GM19240 (cell line): ENCODE data around the gene ABCA5.
A peak's percentile ranks its signal among the peaks of the same experiment; 100 is the strongest.

ENCODE experiments used
- DNase-seq: peaks from one replicate; pipeline ENCODE4 v3.0.0; 2011; ENCODE audit warnings: low spot score; ENCODE audit not compliant: insufficient read length

Gene ABCA5

GRCh38 chr17:69268543-69269014, 58.4 kb downstream of the ABCA5 start:
- DNase-seq = no peak

- no peak for DNase-seq
Observed at GRCh38 chr17:69267219-69267618, 59.7 kb downstream of the ABCA5 start.

- no peak for DNase-seq
Observed at GRCh38 chr17:69265873-69266272, 61.1 kb downstream of the ABCA5 start.

- no peak for DNase-seq
Observed at GRCh38 chr17:69254187-69254586, 72.7 kb downstream of the ABCA5 start.

- DNase-seq = no peak
Observed at GRCh38 chr17:69250641-69251040, 76.3 kb downstream of the ABCA5 start.

- DNase-seq = no peak
Observed at GRCh38 chr17:69246726-69247375, 80.1 kb downstream of the ABCA5 start.

GRCh38 chr17:69246202-69246601, 80.7 kb downstream of the ABCA5 start:
- DNase-seq = no peak

GRCh38 chr17:69245617-69246016, 81.3 kb downstream of the ABCA5 start:
- DNase-seq = no peak

- no peak for DNase-seq
Observed at GRCh38 chr17:69239611-69240600, 87.0 kb downstream of the ABCA5 start.

GRCh38 chr17:69236946-69237345, 90.0 kb downstream of the ABCA5 start:
- DNase-seq = no peak

- DNase-seq = no peak
Observed at GRCh38 chr17:69236464-69236863, 90.5 kb downstream of the ABCA5 start.

GRCh38 chr17:69235338-69236058, 91.4 kb downstream of the ABCA5 start:
- peak; percentile 26 for DNase-seq

- DNase-seq = no peak
Observed at GRCh38 chr17:69232650-69233049, 94.3 kb downstream of the ABCA5 start.

- no peak for DNase-seq
Observed at GRCh38 chr17:69231521-69231920, 95.4 kb downstream of the ABCA5 start.

GRCh38 chr17:69230939-69231338, 96.0 kb downstream of the ABCA5 start:
- no peak for DNase-seq

- no peak for DNase-seq
Observed at GRCh38 chr17:69228576-69228975, 98.4 kb downstream of the ABCA5 start, which contains the start of gene ABCA10. Gene ABCA10 (minus strand): TSS chr17:69228824. CDS start chr17:69225358, 3,466 bp downstream.

GRCh38 chr17:69228018-69228417, 98.9 kb downstream of the ABCA5 start:
- no peak for DNase-seq

- DNase-seq = no peak
Observed at GRCh38 chr17:69227541-69227940, 99.4 kb downstream of the ABCA5 start.

- DNase-seq = no peak
Observed at GRCh38 chr17:69223809-69224208, 103.1 kb downstream of the ABCA5 start.

- no peak for DNase-seq
Observed at GRCh38 chr17:69222707-69223258, 104.2 kb downstream of the ABCA5 start.

GRCh38 chr17:69220098-69220497, 106.8 kb downstream of the ABCA5 start:
- DNase-seq = no peak
